Omental fat pad (tissue), 4 donors: ENCODE data around the gene USH1C. TPM values are rescaled to one million over a fixed set of nuclear protein-coding genes. Genes with fewer than 3 reads are reported as not detected.

ENCODE experiments used
- ATAC-seq: fragments of 150-250 bp; one replicate; pipeline ENCODE4 v1.9.1; 2016; ENCODE audit warnings: mild to moderate bottlenecking, moderate library complexity; ENCODE audit not compliant: low FRiP score
- DNase-seq: peaks from one replicate; pipeline ENCODE4 v3.0.0-alpha.2; 2019; ENCODE audit warnings: low spot score
- total RNA-seq, 4 donors: library from RNA; depleted of rRNA; stranded (reverse); fragments of >200 nt; gene quantifications; one replicate each; pipeline ENCODE4 v1.1.0, GENCODE V29; 2016
- TF ChIP-seq, protein P1 (sequence below), 3 donors: fragments of 450-650 bp; IDR thresholded peaks; one replicate each; pipeline ENCODE4 v1.5.1; 2016 to 2017; ENCODE audit warnings: antibody characterized with exemption in 3 of 3, mild to moderate bottlenecking in 3 of 3, moderate library complexity in 2 of 3

USH1C gene
- total RNA-seq, 4 donors from 2014 or later: 0.19 TPM; not detected in 3

DNA sequence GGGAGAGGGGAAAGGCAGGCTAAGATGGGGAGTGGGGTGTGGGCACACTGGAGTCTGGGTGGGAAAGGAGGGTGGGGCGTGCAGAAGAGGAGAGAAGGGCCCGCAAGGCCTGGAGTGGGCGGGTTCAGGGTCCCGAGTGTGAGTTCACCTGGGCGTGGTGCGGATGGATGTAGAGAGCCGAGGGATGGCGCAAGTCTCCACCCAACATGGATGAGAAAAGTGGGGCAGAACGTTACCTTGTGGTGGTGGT lies 67.2 kb downstream of the USH1C start:
- no peak for ATAC-seq
- TF ChIP-seq, protein P1, sequence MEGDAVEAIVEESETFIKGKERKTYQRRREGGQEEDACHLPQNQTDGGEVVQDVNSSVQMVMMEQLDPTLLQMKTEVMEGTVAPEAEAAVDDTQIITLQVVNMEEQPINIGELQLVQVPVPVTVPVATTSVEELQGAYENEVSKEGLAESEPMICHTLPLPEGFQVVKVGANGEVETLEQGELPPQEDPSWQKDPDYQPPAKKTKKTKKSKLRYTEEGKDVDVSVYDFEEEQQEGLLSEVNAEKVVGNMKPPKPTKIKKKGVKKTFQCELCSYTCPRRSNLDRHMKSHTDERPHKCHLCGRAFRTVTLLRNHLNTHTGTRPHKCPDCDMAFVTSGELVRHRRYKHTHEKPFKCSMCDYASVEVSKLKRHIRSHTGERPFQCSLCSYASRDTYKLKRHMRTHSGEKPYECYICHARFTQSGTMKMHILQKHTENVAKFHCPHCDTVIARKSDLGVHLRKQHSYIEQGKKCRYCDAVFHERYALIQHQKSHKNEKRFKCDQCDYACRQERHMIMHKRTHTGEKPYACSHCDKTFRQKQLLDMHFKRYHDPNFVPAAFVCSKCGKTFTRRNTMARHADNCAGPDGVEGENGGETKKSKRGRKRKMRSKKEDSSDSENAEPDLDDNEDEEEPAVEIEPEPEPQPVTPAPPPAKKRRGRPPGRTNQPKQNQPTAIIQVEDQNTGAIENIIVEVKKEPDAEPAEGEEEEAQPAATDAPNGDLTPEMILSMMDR (IDR thresholded peaks at IDR 0.05): no peak

DNA sequence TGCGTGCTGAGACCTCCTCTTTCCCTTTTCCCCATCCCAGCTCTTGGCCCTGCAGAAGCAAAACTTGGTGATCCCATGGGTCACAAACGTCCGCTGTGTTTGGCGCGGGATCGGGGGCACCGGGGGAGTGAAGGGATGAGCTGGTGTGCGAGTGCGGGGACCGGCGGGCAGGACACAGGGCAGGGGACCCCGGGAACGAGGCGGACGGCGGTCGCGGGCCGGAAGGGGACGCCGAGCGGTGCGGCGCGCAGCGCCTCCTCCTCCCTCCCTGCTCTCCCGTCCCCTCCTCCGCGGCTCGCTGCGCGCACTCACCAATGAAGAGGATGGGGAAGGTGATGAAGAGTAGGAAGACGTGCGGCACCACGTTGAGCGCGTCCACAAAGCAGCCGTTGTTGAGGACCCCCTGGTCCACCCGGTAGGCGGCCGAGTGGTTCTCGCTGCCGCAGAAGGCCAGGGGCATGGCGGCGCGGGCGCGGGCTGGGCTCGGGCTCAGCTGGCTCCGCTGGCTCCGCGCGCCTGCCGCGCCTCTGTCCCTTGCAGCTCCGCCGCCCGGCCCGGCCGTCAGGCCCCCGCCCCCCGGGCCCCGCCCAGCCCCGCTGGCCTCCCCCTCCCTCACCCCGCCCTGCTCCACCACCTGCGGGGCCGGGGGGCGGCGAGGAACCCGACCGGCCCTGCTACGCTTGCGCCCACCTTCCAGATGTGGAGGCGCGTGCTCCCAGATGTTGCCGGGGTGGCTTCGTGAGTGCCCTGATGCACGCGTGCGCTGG lies 67.7 kb downstream of the USH1C start, which contains the start of gene ABCC8:
Gene ABCC8, minus strand, starts transcription at position 529 of the 767 bp plus-strand sequence. Its CDS starts 69 bp downstream, at position 460.
- DNase-seq (no peak), ATAC-seq (no peak)
- TF ChIP-seq, protein P1 (IDR thresholded peaks at IDR 0.05): no peak

More for the DNA sequence above, 67.2 kb downstream of the USH1C start:
- no peak for DNase-seq

DNA sequence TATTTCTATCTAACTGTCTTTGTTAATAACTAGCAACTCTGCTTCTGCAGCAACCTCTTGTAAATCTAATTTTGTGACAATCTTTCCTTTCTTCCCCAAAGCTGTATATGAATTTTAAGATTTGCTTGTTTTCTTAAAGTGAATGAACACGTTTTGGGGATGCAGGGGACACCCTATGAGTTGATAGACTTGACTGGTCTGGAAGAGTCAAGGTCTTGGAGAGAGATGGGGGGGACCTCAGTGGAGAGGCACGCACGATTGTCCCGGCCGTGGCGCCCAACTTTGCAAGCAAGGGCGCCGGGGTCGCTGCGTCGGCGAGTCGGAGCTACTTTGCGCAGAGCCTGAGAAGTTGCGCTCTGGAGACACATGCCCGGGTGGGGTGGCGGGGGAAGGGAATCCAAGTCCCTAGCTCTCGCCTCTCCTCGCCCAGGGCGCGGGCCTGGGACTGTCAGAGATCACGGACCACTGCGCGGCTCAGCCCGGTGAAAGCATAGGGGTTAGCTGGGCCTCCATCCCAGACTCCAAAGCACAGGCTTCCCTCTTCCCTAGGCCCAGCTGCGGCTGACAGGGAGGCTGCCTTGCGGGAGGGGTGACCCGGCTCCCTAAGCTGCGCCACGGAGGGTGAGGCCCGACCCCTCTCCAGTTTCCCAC lies 68.4 kb downstream of the USH1C start:
- DNase-seq (no peak), ATAC-seq (no peak)
- TF ChIP-seq, protein P1 (IDR thresholded peaks at IDR 0.05): no peak

DNA sequence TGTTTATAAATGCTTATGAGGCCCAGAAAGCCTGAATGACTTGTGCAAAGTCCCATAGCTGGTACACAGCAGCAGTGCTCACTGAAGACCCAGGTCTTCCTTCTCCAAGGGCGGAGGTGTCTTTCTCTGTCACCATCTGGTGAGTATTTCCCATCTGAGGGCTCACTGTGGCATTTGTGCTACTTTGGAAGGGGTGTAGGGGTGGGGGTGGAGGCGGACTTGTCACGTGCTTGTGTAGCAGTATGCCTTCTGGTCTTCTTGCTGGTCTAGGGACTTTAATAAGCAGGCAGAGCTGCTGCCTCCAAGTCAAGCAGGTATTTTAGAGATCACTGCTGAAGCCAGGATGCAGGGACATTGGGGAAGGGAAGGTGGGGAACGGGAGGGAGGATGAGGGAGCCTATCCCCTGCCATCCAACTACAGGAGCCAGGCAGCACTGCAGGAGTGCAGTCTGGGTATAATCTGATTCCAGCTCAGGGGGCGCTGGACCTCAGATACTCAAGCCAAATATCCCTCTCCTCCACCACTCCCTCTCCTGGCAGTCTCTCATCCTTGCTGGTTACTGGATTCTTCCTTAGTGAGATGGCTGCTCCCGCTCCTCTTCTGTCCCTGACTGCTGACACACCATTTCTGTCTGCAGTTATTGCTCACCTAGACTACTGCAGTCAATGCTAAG lies 71.0 kb downstream of the USH1C start:
- DNase-seq: no peak
- no peak for ATAC-seq
- TF ChIP-seq, protein P1 (IDR thresholded peaks at IDR 0.05): no peak

GRCh38 chr11:17472467-17472866 lies 71.7 kb downstream of the USH1C start:
- DNase-seq (no peak), ATAC-seq (no peak)
- TF ChIP-seq, protein P1 (IDR thresholded peaks at IDR 0.05): no peak

DNA sequence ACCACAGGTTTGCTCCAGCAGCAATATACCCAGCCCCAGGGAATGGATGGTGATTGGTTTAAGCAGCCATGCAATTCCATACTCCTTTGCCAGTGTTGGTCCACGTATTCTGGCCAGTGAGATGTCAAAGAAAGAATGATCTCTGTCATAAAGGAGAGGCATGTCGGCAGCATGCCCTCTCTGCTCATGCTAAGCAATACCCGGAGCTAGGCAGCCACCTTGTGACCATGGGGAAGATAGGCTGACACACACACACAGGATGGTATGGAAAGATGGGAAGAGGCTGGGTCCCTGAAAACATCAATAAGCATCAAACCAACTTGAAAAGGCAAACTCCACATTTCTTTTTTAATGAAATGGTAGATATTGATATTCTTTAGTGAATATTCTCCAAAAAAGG lies 72.7 kb downstream of the USH1C start:
- DNase-seq (no peak), ATAC-seq (no peak)
- TF ChIP-seq, protein P1 (IDR thresholded peaks at IDR 0.05): no peak
